ENCODE results near the gene SFMBT2. TPM values are rescaled to one million over a fixed set of nuclear protein-coding genes. Genes with fewer than 3 reads are reported as not detected.
A peak's percentile ranks its signal among the peaks of the same experiment; 100 is the strongest.

SFMBT2 gene
- total RNA-seq, 1 donor from 2014 or later: 7.2 TPM

DNA sequence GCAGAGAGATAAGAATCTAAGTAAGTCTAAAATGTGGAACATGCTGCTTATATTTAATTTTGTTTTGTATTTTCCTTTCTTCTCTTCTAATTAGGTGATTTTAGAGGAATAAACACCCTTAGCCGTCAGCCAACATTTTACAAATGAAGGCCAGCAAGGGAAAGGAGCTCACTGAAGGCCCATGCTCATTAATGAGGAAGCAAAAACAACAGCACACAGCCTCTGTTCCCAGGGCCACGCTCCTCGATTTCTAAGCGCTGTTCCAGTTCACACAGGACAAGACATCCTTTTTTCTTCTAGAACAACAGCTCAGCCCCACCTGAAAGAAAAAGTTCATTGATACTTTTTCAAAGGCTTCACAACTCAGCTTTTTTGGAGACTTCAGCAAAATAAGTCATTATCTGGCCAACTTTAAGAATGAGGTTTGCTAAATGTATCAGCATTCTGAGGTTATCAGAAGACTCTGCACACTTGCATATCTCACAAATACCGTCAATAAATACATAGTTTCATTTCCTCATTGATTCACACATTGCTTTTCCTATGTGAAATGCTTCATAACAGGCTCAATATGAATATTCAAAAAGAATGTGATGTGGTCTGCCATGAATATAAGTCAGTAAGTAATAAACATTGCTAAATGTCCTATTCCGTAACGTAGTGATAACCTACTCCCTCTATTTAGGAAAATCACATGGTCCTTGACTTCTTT, 34.8 kb upstream of the SFMBT2 start:
- H3K4me1 Mint-ChIP-seq (ENCODE audit: unreplicated experiment): peaks cover 14% of the 10 kb centered on the region
- no peaks in the 10 kb centered on the region for H3K36me3 Mint-ChIP-seq
- H3K4me3 Mint-ChIP-seq: no peak overlapping the region
- H3K27me3 Mint-ChIP-seq: peaks cover 19% of the 10 kb centered on the region
- TF ChIP-seq, protein P1, sequence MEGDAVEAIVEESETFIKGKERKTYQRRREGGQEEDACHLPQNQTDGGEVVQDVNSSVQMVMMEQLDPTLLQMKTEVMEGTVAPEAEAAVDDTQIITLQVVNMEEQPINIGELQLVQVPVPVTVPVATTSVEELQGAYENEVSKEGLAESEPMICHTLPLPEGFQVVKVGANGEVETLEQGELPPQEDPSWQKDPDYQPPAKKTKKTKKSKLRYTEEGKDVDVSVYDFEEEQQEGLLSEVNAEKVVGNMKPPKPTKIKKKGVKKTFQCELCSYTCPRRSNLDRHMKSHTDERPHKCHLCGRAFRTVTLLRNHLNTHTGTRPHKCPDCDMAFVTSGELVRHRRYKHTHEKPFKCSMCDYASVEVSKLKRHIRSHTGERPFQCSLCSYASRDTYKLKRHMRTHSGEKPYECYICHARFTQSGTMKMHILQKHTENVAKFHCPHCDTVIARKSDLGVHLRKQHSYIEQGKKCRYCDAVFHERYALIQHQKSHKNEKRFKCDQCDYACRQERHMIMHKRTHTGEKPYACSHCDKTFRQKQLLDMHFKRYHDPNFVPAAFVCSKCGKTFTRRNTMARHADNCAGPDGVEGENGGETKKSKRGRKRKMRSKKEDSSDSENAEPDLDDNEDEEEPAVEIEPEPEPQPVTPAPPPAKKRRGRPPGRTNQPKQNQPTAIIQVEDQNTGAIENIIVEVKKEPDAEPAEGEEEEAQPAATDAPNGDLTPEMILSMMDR (conservative IDR thresholded peaks at IDR 0.05): no peak
- no peak overlapping the region for H3K27ac Mint-ChIP-seq
- peaks cover 14% of the 10 kb centered on the region for H3K9me3 Mint-ChIP-seq
- DNase-seq (ENCODE audit: extremely low spot score, unreplicated experiment): no peak

DNA sequence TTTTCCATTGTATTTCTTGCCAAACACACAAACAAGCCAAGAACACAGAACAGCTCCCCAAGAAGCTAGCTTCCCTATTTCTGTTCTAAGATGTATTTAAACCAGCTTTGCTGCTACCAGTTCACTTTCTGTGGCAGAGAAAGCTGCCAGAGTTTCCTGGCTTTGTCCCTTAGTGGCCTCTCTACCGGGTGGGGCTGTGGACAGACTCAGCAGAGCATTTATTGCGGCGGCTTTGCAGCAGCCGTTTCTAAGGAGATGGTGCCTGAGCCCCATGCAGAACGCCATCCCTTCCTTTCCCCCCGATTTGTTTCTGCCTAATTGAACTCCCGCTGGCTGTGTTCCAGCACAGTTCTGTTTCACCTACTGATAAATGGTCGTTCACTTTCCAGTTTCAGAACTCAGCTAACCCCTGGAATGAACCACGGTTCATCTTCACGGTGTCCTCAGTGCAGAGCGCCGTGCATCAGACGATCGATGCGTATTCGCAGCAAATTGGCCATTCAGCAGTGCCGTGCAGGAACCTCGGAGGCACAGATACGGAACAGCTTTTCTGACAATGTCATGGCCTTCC, 33.8 kb upstream of the SFMBT2 start:
- Mint-ChIP-seq H3K4me3 (peak overlapping the region; percentile 65), H3K27me3 (peaks cover 24% of the 10 kb centered on the region), H3K9me3 (peaks cover 10% of the 10 kb centered on the region), H3K4me1 (ENCODE audit: unreplicated experiment) (peaks cover 14% of the 10 kb centered on the region), H3K27ac (no peak overlapping the region), H3K36me3 (no peaks in the 10 kb centered on the region)
- no peak for DNase-seq (ENCODE audit: extremely low spot score, unreplicated experiment)
- TF ChIP-seq, protein P1 (conservative IDR thresholded peaks at IDR 0.05): no peak

DNA sequence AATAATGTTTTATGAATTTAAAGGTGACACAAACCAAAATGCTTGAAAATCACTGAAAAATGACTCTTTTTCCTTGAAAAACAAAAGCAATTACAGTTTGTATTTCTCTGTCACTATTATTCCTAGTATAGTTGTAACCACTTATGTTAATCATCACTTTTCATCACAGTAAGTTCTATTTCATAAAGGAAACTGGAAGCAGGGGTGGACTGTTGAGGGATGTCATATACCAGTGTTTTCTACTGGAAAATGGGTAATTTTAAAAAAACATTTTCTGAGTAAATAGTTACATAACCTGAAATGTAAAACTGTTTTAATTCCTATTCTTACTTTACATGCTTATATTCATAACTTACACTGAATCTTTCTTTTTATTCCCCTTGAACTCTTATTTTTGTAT, 32.2 kb upstream of the SFMBT2 start:
- TF ChIP-seq, protein P1 (conservative IDR thresholded peaks at IDR 0.05): no peak

DNA sequence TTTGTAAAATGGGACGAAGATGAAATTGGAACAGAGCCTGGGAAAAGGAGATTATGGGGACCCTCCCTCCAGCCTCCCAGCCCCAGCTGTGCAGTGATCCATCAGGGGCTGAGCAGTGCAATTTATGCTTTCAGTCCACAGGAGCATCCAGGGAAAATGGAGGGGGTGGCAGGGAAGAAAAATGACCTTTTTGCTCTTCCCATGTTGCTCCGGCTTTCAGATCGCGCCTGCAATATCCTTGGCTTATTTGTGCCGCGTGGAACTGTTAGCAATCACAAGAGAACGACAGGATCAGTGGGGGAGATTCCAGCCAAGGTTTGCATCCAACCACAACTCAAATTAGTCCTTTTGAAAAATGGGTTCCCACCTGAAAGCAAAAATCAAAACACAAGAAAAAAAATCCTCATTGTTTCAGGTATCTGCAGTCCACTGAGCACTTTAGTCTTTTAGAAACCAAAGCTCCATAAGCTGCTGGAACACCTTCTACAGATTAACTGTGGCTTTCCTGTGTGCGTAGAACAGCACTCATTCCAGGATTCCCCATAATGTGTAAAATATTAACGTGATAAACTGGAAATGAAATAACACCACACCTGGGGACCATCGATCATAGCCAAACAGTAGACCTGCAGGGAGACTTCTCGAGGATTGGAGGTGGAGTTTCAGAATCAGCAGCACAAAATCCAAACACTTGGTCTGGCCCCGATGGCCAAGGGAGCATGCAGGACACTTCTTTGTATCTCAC, 30.7 kb upstream of the SFMBT2 start:
- Mint-ChIP-seq H3K27me3 (peaks cover 47% of the 10 kb centered on the region), H3K36me3 (no peaks in the 10 kb centered on the region), H3K9me3 (no peaks in the 10 kb centered on the region), H3K27ac (no peak overlapping the region), H3K4me3 (no peak overlapping the region), H3K4me1 (ENCODE audit: unreplicated experiment) (peaks cover 19% of the 10 kb centered on the region)
- TF ChIP-seq, protein P1 (conservative IDR thresholded peaks at IDR 0.05): no peak
- DNase-seq (ENCODE audit: extremely low spot score, unreplicated experiment): no peak

More for the DNA sequence above, 32.2 kb upstream of the SFMBT2 start:
- H3K36me3 Mint-ChIP-seq: no peaks in the 10 kb centered on the region
- DNase-seq (ENCODE audit: extremely low spot score, unreplicated experiment): no peak
- peaks cover 37% of the 10 kb centered on the region for H3K27me3 Mint-ChIP-seq
- H3K4me1 Mint-ChIP-seq (ENCODE audit: unreplicated experiment): peaks cover 19% of the 10 kb centered on the region
- no peaks in the 10 kb centered on the region for H3K9me3 Mint-ChIP-seq
- H3K27ac Mint-ChIP-seq: no peak overlapping the region
- H3K4me3 Mint-ChIP-seq: no peak overlapping the region

DNA sequence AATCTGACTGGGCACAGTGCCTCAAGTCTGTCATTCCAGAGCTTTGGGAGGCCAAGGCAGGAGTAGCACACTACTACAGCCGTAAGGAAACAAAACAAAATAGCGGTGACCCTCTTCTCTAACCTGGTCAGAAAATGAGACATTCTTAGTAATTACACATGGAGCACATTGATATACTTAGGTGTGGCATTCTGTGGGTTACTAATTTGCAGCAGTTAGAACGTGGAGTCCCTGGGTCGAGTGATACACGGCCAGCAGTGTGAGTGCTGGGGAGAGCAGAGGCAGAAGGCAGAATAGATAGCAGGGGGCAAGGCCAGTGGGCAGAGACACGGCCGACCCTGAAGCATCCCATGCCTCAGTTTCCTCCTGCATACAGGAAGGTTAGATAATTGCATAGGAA, 28.9 kb upstream of the SFMBT2 start:
- TF ChIP-seq, protein P1 (conservative IDR thresholded peaks at IDR 0.05): no peak
- H3K27me3 Mint-ChIP-seq: peaks cover 51% of the 10 kb centered on the region
- H3K4me3 Mint-ChIP-seq: no peak overlapping the region
- H3K27ac Mint-ChIP-seq: no peak overlapping the region
- H3K9me3 Mint-ChIP-seq: no peaks in the 10 kb centered on the region
- no peak for DNase-seq (ENCODE audit: extremely low spot score, unreplicated experiment)
- peaks cover 7% of the 10 kb centered on the region for H3K4me1 Mint-ChIP-seq (ENCODE audit: unreplicated experiment)
- no peaks in the 10 kb centered on the region for H3K36me3 Mint-ChIP-seq
